Activated T-cell treated with anti-CD3 and anti-CD28 coated beads, Interleukin-2, amount 50 U/mL, for 24 hours (primary cell): ENCODE results near the gene DECR2.
A peak's percentile ranks its signal among the peaks of the same experiment; 100 is the strongest.

ENCODE experiments used
- DNase-seq: peaks from one replicate; pipeline ENCODE4 v3.0.0-alpha.2; 2020
- H3K27ac Mint-ChIP-seq: 2 replicates; pipeline ENCODE4 v1.8.0; 2020; ENCODE audit warnings: mild to moderate bottlenecking, mixed read lengths
- H3K27me3 Mint-ChIP-seq: 2 replicates; pipeline ENCODE4 v1.8.0; 2020; ENCODE audit warnings: mixed read lengths
- H3K36me3 Mint-ChIP-seq: 2 replicates; pipeline ENCODE4 v1.8.0; 2020; ENCODE audit warnings: low read depth, mixed read lengths
- H3K4me1 Mint-ChIP-seq: 2 replicates; pipeline ENCODE4 v1.8.0; 2020; ENCODE audit warnings: low read depth, mixed read lengths
- H3K4me3 Mint-ChIP-seq: 2 replicates; pipeline ENCODE4 v1.8.0; 2020; ENCODE audit warnings: mild to moderate bottlenecking, moderate library complexity, mixed read lengths
- H3K9me3 Mint-ChIP-seq: 2 replicates; pipeline ENCODE4 v1.8.0; 2020; ENCODE audit warnings: mixed read lengths

The DECR2 gene

GRCh38 chr16:424623-425081 is 23.0 kb downstream of the DECR2 start:
- Mint-ChIP-seq H3K4me3 (peak overlapping the region; percentile 80), H3K27me3 (peaks cover 11% of the 10 kb centered on the region), H3K4me1 (peaks cover 36% of the 10 kb centered on the region), H3K36me3 (peaks cover 20% of the 10 kb centered on the region), H3K9me3 (no peaks in the 10 kb centered on the region), H3K27ac (peak overlapping the region; percentile 50)
- no peak for DNase-seq

- peak; percentile 93 for DNase-seq
- Mint-ChIP-seq H3K36me3 (peaks cover 23% of the 10 kb centered on the region), H3K9me3 (no peaks in the 10 kb centered on the region), H3K4me1 (peaks cover 36% of the 10 kb centered on the region), H3K27ac (peak within 1 kb of the TSS; percentile 91), H3K27me3 (peaks cover 11% of the 10 kb centered on the region), H3K4me3 (peak within 1 kb of the TSS; percentile 80)
These were observed 23.5 kb downstream of the DECR2 start, which contains the start of gene RAB11FIP3 for GRCh38 chr16:425082-425718. Gene RAB11FIP3, plus strand, starts transcription at chr16:425649. Its CDS starts 358 bp downstream, at chr16:426007.

- Mint-ChIP-seq H3K9me3 (no peaks in the 10 kb centered on the region), H3K27ac (peak overlapping the region; percentile 91), H3K4me3 (peak overlapping the region; percentile 80), H3K27me3 (peaks cover 11% of the 10 kb centered on the region), H3K36me3 (peaks cover 25% of the 10 kb centered on the region), H3K4me1 (peaks cover 36% of the 10 kb centered on the region)
- DNase-seq: no peak
These were observed 24.0 kb downstream of the DECR2 start for GRCh38 chr16:425740-426114.

DNA sequence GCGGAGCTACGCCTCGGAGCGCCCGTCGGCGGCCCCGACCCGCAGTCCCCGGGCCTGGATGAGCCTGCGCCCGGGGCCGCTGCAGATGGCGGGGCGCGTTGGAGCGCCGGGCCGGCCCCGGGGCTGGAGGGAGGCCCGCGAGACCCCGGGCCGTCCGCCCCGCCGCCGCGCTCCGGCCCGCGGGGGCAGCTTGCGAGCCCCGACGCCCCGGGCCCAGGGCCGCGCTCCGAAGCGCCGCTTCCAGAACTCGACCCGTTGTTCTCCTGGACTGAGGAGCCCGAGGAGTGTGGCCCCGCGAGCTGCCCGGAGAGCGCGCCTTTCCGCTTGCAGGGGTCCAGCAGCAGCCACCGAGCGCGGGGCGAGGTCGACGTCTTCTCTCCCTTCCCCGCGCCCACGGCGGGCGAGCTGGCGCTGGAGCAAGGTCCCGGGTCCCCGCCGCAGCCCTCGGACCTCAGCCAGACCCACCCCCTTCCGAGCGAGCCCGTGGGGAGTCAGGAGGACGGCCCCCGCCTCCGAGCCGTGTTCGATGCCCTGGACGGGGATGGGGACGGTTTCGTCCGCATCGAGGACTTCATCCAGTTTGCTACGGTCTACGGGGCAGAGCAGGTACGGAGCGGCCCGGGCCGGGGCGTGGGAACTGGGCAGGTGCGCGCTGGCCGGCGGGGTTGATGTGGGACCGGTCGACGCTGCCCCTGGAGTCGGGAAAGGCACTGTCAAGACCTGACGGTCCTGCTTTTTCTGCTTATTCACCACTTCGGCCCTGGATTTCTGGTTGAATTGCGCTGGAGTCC is 24.6 kb downstream of the DECR2 start:
- peaks cover 29% of the 10 kb centered on the region for H3K36me3 Mint-ChIP-seq
- peak overlapping the region; percentile 66 for H3K27ac Mint-ChIP-seq
- H3K4me1 Mint-ChIP-seq: peaks cover 39% of the 10 kb centered on the region
- H3K4me3 Mint-ChIP-seq: peak overlapping the region; percentile 78
- DNase-seq: peak; percentile 45
- no peaks in the 10 kb centered on the region for H3K9me3 Mint-ChIP-seq
- H3K27me3 Mint-ChIP-seq: peaks cover 11% of the 10 kb centered on the region

DNA sequence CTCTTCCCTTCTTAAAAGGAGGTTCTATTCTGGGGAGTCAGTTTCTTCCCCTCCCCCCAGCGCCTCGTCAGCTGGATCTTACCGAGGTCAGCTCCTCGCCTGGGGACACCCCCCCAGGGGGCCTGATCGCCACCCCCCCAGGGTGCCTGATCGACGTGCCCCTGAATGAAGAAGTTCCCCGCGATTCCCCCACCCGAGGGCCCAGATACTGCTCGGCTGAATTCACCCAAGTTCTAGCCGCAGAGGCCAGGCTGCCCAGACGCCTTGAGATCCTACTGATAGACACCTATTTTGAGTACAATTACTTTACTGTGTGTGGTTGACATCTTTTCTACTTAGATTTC is 25.2 kb downstream of the DECR2 start:
- Mint-ChIP-seq H3K27ac (peak overlapping the region; percentile 66), H3K9me3 (no peaks in the 10 kb centered on the region), H3K27me3 (peaks cover 11% of the 10 kb centered on the region), H3K4me3 (peak overlapping the region; percentile 78), H3K4me1 (peaks cover 39% of the 10 kb centered on the region), H3K36me3 (peaks cover 29% of the 10 kb centered on the region)
- DNase-seq: no peak

GRCh38 chr16:427250-427649 is 25.6 kb downstream of the DECR2 start:
- H3K27ac Mint-ChIP-seq: peak overlapping the region; percentile 66
- H3K4me3 Mint-ChIP-seq: peak overlapping the region; percentile 78
- H3K36me3 Mint-ChIP-seq: peaks cover 29% of the 10 kb centered on the region
- peaks cover 11% of the 10 kb centered on the region for H3K27me3 Mint-ChIP-seq
- H3K4me1 Mint-ChIP-seq: peaks cover 39% of the 10 kb centered on the region
- no peaks in the 10 kb centered on the region for H3K9me3 Mint-ChIP-seq
- no peak for DNase-seq

GRCh38 chr16:430904-431303 is 29.2 kb downstream of the DECR2 start:
- Mint-ChIP-seq H3K27ac (no peak overlapping the region), H3K27me3 (no peaks in the 10 kb centered on the region), H3K36me3 (peaks cover 37% of the 10 kb centered on the region), H3K4me3 (no peak overlapping the region), H3K4me1 (peaks cover 28% of the 10 kb centered on the region), H3K9me3 (no peaks in the 10 kb centered on the region)
- DNase-seq: no peak

DNA sequence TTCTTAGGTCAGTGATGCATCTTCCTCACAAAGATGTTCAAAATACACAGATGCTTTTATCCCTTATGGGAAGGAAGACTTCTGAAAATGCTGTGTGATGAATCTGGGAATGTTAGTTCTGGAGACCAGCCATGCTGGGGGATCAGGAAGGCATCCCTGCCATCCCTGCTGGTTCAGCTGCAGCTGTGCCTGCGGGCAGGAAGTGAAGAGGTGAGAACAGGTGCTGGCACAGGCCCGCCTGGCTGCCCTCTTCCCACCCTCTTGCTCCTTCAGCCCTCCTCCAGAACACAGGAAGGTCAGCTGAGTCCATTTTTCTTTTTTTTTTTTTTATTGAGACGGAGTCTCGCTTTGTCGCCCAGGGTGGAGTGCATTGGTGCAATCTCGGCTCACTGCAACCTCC is 38.9 kb downstream of the DECR2 start:
- H3K27me3 Mint-ChIP-seq: no peaks in the 10 kb centered on the region
- peaks cover 2% of the 10 kb centered on the region for H3K4me1 Mint-ChIP-seq
- H3K4me3 Mint-ChIP-seq: no peak overlapping the region
- peaks cover 19% of the 10 kb centered on the region for H3K36me3 Mint-ChIP-seq
- no peak for DNase-seq
- H3K9me3 Mint-ChIP-seq: no peaks in the 10 kb centered on the region
- H3K27ac Mint-ChIP-seq: no peak overlapping the region

DNA sequence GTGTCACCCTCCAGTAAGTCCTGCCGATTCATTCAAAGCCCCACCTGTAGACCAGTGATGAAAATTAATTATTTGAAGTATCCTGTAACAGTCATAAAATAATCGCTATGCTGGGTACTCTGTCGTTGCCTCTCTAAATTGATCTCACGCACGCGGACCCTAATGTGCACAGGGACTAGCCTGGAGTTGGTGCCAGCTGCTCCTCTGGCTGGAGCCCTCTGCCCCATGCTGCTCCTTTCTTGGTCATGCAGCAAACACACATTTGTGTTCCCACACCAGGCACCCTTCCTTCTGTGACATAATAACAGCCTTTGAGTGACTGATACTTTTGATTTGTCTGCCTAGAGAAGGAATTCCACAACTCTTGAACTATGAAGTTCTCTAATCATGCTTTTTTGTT is 39.8 kb downstream of the DECR2 start:
- Mint-ChIP-seq H3K9me3 (no peaks in the 10 kb centered on the region), H3K27me3 (no peaks in the 10 kb centered on the region), H3K27ac (no peak overlapping the region), H3K4me1 (peaks cover 2% of the 10 kb centered on the region), H3K4me3 (no peak overlapping the region), H3K36me3 (peaks cover 19% of the 10 kb centered on the region)
- DNase-seq: no peak

- Mint-ChIP-seq H3K4me3 (no peak overlapping the region), H3K27me3 (no peaks in the 10 kb centered on the region), H3K4me1 (peaks cover 2% of the 10 kb centered on the region), H3K9me3 (no peaks in the 10 kb centered on the region), H3K27ac (no peak overlapping the region), H3K36me3 (peaks cover 19% of the 10 kb centered on the region)
- no peak for DNase-seq
These were observed 41.3 kb downstream of the DECR2 start for GRCh38 chr16:442976-443375.

- Mint-ChIP-seq H3K36me3 (peaks cover 19% of the 10 kb centered on the region), H3K4me1 (peaks cover 2% of the 10 kb centered on the region), H3K27ac (no peak overlapping the region), H3K9me3 (no peaks in the 10 kb centered on the region), H3K27me3 (no peaks in the 10 kb centered on the region), H3K4me3 (no peak overlapping the region)
- DNase-seq: no peak
These were observed 42.3 kb downstream of the DECR2 start for GRCh38 chr16:444027-444426.

DNA sequence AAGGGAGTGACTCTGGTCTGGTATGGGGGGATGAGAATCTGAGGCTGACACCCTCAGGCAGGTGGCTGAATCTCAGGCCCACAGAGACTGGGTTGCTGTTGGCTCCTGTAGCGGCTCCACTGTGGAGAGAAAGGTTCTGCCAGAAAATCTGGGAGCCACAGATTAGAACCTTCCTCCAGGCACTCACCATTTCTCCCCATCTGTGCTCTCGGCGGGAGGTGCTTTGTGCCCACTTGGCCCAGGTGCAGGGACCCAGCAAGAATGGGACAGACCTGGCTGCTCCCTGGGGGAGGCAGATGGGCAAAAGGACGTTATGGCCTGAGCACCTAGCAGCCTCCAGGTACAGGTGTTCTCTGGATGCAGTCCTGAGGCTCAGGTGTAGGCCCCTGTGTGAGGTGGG is 43.9 kb downstream of the DECR2 start:
- Mint-ChIP-seq H3K27me3 (no peaks in the 10 kb centered on the region), H3K36me3 (peaks cover 15% of the 10 kb centered on the region), H3K4me1 (no peaks in the 10 kb centered on the region), H3K4me3 (no peak overlapping the region), H3K27ac (no peak overlapping the region), H3K9me3 (no peaks in the 10 kb centered on the region)
- no peak for DNase-seq

DNA sequence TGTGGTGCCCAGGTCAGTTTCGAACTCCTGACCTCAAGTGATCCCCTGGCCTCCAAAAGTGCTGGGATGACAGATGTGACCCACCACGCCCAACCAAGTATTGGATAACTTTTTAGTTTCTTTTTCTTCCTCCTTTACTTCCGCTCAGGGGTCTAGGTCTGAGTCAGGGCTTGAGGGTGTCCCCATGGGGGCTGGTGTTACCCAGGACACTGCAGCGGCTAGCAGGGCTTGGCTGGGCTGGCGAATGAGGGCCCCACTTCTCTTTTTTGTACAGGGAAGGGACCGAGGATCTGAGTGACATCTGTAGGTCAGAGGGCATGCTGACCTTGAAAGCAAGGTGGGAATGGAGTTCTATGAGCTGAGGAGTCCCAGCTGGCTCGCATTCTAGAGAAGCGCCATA is 48.7 kb downstream of the DECR2 start:
- no peak for DNase-seq
- H3K4me1 Mint-ChIP-seq: peaks cover 6% of the 10 kb centered on the region
- no peaks in the 10 kb centered on the region for H3K27me3 Mint-ChIP-seq
- no peaks in the 10 kb centered on the region for H3K9me3 Mint-ChIP-seq
- H3K36me3 Mint-ChIP-seq: no peaks in the 10 kb centered on the region
- H3K27ac Mint-ChIP-seq: no peak overlapping the region
- H3K4me3 Mint-ChIP-seq: no peak overlapping the region

DNA sequence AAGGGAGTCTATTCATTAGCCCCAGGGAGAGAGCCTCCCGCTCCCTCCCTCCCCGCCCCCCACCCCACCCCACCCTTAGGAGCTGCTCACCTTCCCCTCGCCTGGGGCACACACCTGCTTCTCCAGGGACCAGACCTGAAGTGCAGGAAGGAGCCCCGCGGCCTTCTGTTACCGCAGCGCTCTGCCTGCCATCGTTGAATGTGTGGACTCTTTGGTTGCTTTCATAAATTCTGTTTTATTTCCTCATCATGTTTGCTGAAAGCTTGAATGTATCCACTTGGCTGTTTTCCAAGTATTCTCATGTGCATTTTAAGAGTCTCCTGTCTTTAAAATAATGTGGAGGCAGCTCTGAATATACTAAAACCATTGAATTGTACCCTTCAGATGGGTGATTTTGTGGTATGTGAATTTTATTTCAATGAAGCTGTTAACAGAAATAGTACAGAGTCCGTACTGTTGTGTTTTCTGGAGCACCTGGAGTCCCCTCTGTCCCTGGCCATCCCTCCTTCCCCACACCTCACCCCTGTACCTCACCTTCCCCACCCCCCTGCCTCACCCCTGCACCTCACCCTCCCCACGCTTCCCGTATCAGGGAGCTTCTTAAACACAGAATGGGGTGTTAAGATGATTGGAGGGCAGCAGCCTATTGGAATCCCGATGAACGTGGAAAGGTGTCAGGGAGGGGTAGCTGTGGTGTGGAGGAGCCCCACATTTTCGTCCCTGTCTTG is 49.3 kb downstream of the DECR2 start:
- Mint-ChIP-seq H3K27ac (no peak overlapping the region), H3K4me3 (no peak overlapping the region)
- no peak for DNase-seq

More for the DNA sequence above, 49.3 kb downstream of the DECR2 start:
- no peaks in the 10 kb centered on the region for H3K36me3 Mint-ChIP-seq
- peaks cover 6% of the 10 kb centered on the region for H3K4me1 Mint-ChIP-seq
- no peaks in the 10 kb centered on the region for H3K27me3 Mint-ChIP-seq
- no peaks in the 10 kb centered on the region for H3K9me3 Mint-ChIP-seq
